Measurements from ENCODE around the gene PTGFRN.

Gene PTGFRN

GRCh38 chr1:116877141-116877818 lies 32.4 kb upstream of the PTGFRN start:
- no peaks in the 10 kb centered on the region for H3K27me3 ChIP-seq (ENCODE audit: low read length)
- no peak for TF ChIP-seq EZH2phosphoT487 (conservative IDR thresholded peaks at IDR 0.05; ENCODE audit: low read length)
- TF ChIP-seq CTCF (IDR thresholded peaks at IDR 0.05; ENCODE audit: insufficient read depth, low read length, poor library complexity, severe bottlenecking): no peak
- no peak overlapping the region for H2AFZ ChIP-seq (ENCODE audit: low read depth, low read length, severe bottlenecking)
- H3K4me3 ChIP-seq (ENCODE audit: insufficient read depth, low read length, poor library complexity, severe bottlenecking): no peak overlapping the region
- H4K20me1 ChIP-seq (ENCODE audit: low read depth, low read length): no peaks in the 10 kb centered on the region
- H3K9ac ChIP-seq (ENCODE audit: low read length): no peak overlapping the region
- no peaks in the 10 kb centered on the region for H3K9me2 ChIP-seq (replicated peaks; ENCODE audit: insufficient read depth, low read length)
- H3K79me2 ChIP-seq (ENCODE audit: insufficient read depth, low read length): no peaks in the 10 kb centered on the region
- H3K27ac ChIP-seq (ENCODE audit: low read depth, low read length): no peak overlapping the region
- no peaks in the 10 kb centered on the region for H3K9me3 ChIP-seq (ENCODE audit: insufficient read depth, low read length)
- no peaks in the 10 kb centered on the region for H3F3A ChIP-seq (ENCODE audit: insufficient read depth)
- no peaks in the 10 kb centered on the region for H3K36me3 ChIP-seq (ENCODE audit: low read length)
- H3K4me2 ChIP-seq (ENCODE audit: low read depth, low read length, poor library complexity, severe bottlenecking): no peak overlapping the region

- Histone ChIP-seq H3K27me3 (ENCODE audit: low read length) (no peaks in the 10 kb centered on the region), H3K9me2 (replicated peaks; ENCODE audit: insufficient read depth, low read length) (no peaks in the 10 kb centered on the region), H3K27ac (ENCODE audit: low read depth, low read length) (no peak overlapping the region), H2AFZ (ENCODE audit: low read depth, low read length, severe bottlenecking) (no peak overlapping the region), H3K9me3 (ENCODE audit: insufficient read depth, low read length) (no peaks in the 10 kb centered on the region), H3K9ac (ENCODE audit: low read length) (no peak overlapping the region), H3K4me3 (ENCODE audit: insufficient read depth, low read length, poor library complexity, severe bottlenecking) (no peak overlapping the region), H3F3A (ENCODE audit: insufficient read depth) (no peaks in the 10 kb centered on the region), H4K20me1 (ENCODE audit: low read depth, low read length) (no peaks in the 10 kb centered on the region), H3K4me2 (ENCODE audit: low read depth, low read length, poor library complexity, severe bottlenecking) (no peak overlapping the region), H3K36me3 (ENCODE audit: low read length) (no peaks in the 10 kb centered on the region), H3K79me2 (ENCODE audit: insufficient read depth, low read length) (no peaks in the 10 kb centered on the region)
- no peak for TF ChIP-seq CTCF (IDR thresholded peaks at IDR 0.05; ENCODE audit: insufficient read depth, low read length, poor library complexity, severe bottlenecking)
- no peak for TF ChIP-seq EZH2phosphoT487 (conservative IDR thresholded peaks at IDR 0.05; ENCODE audit: low read length)
Measured at GRCh38 chr1:116878804-116879477, 30.8 kb upstream of the PTGFRN start.

GRCh38 chr1:116879478-116880133 lies 30.1 kb upstream of the PTGFRN start:
- no peak overlapping the region for H3K27ac ChIP-seq (ENCODE audit: low read depth, low read length)
- no peak overlapping the region for H2AFZ ChIP-seq (ENCODE audit: low read depth, low read length, severe bottlenecking)
- no peak overlapping the region for H3K4me2 ChIP-seq (ENCODE audit: low read depth, low read length, poor library complexity, severe bottlenecking)

More at GRCh38 chr1:116879478-116880133, 30.1 kb upstream of the PTGFRN start:
- Histone ChIP-seq H4K20me1 (ENCODE audit: low read depth, low read length) (no peaks in the 10 kb centered on the region), H3K79me2 (ENCODE audit: insufficient read depth, low read length) (no peaks in the 10 kb centered on the region), H3K9ac (ENCODE audit: low read length) (no peak overlapping the region), H3K27me3 (ENCODE audit: low read length) (no peaks in the 10 kb centered on the region), H3K9me2 (replicated peaks; ENCODE audit: insufficient read depth, low read length) (no peaks in the 10 kb centered on the region), H3K9me3 (ENCODE audit: insufficient read depth, low read length) (no peaks in the 10 kb centered on the region), H3K36me3 (ENCODE audit: low read length) (no peaks in the 10 kb centered on the region), H3F3A (ENCODE audit: insufficient read depth) (no peaks in the 10 kb centered on the region), H3K4me3 (ENCODE audit: insufficient read depth, low read length, poor library complexity, severe bottlenecking) (no peak overlapping the region)
- TF ChIP-seq CTCF (IDR thresholded peaks at IDR 0.05; ENCODE audit: insufficient read depth, low read length, poor library complexity, severe bottlenecking): no peak
- TF ChIP-seq EZH2phosphoT487 (conservative IDR thresholded peaks at IDR 0.05; ENCODE audit: low read length): no peak
